HEK293 (cell line): ENCODE results near the gene ATF6B.
A peak's percentile ranks its signal among the peaks of the same experiment; 100 is the strongest.

ENCODE experiments used
- CTCF ChIA-PET: fragments of 350-600 bp; formaldehyde crosslinking; extraction: SDS; loops from one replicate; lab custom pipeline; 2021; ENCODE audit warnings: antibody characterized with exemption; lab: Yijun Ruan, JAX
- POLR2A ChIA-PET: fragments of 300-600 bp; formaldehyde crosslinking; extraction: SDS; loops from one replicate; lab custom pipeline; 2020; ENCODE audit warnings: antibody characterized with exemption, inconsistent platforms; lab: Yijun Ruan, JAX
- H3K27ac ChIP-seq: fragments of 200-500 bp; sonication (Bioruptor generic); 2 replicates; pipeline ENCODE4 v1.5.1; 2014; ENCODE audit warnings: low read depth, low read length, control low read depth, inconsistent platforms; ENCODE audit errors: extremely low read depth
- H3K36me3 ChIP-seq, 2 experiments: fragments of 200-500 bp in 1 of 2; sonication (Bioruptor generic) in 1 of 2; 1 replicate in 1 of 2; 2 replicates in 1 of 2; pipeline ENCODE4 v1.5.1; 2014 to 2017; ENCODE audit warnings: inconsistent platforms in 2 of 2, low read length in 2 of 2; ENCODE audit not compliant: control insufficient read depth in 2 of 2, insufficient read depth in 1 of 2
- H3K4me1 ChIP-seq: fragments of 200-500 bp; sonication (Bioruptor generic); 2 replicates; pipeline ENCODE4 v1.5.1; 2014; ENCODE audit warnings: mild to moderate bottlenecking, low read length, inconsistent platforms; ENCODE audit not compliant: control insufficient read depth, insufficient read depth
- H3K4me3 ChIP-seq: 2 replicates; pipeline ENCODE4 v1.5.1; 2011; ENCODE audit warnings: low read depth, mild to moderate bottlenecking, control low read depth, low read length, moderate library complexity
- H3K9me3 ChIP-seq: fragments of 200-500 bp; sonication (Bioruptor generic); 2 replicates; pipeline ENCODE4 v1.5.1; 2014; ENCODE audit warnings: low read depth, low read length, inconsistent platforms; ENCODE audit not compliant: control insufficient read depth, insufficient read depth
- EGR2 ChIP-seq: fragments of 450-650 bp; formaldehyde crosslinking; IDR thresholded peaks from 2 replicates; pipeline ENCODE4 v1.5.1; 2016; ENCODE audit warnings: low read depth, missing biosample characterization, missing genetic modification characterization
- GLIS1 ChIP-seq: fragments of 450-650 bp; formaldehyde crosslinking; IDR thresholded peaks from 2 replicates; pipeline ENCODE4 v1.5.1; 2016; ENCODE audit warnings: missing biosample characterization, missing genetic modification characterization
- GLIS2 ChIP-seq: fragments of 450-650 bp; formaldehyde crosslinking; IDR thresholded peaks from 2 replicates; pipeline ENCODE4 v1.5.1; 2016; ENCODE audit warnings: missing biosample characterization, missing genetic modification characterization
- HOXA7 ChIP-seq: sonication (generic); formaldehyde crosslinking; IDR thresholded peaks from 2 replicates; pipeline ENCODE4 v1.8.1; 2022; ENCODE audit warnings: missing genetic modification reagents, borderline replicate concordance
- HOXD13 ChIP-seq: sonication (generic); formaldehyde crosslinking; IDR thresholded peaks from 2 replicates; pipeline ENCODE4 v1.8.0; 2022; ENCODE audit warnings: missing genetic modification reagents, borderline replicate concordance
- IKZF3 ChIP-seq: fragments of 450-650 bp; IDR thresholded peaks from 2 replicates; pipeline ENCODE4 v1.5.0; 2018; ENCODE audit warnings: missing biosample characterization, mild to moderate bottlenecking, missing genetic modification characterization, moderate library complexity
- PATZ1 ChIP-seq: fragments of 450-650 bp; formaldehyde crosslinking; IDR thresholded peaks from 2 replicates; pipeline ENCODE4 v1.5.1; 2016; ENCODE audit warnings: missing biosample characterization, missing genetic modification characterization
- PRDM10 ChIP-seq: fragments of 450-650 bp; formaldehyde crosslinking; IDR thresholded peaks from 2 replicates; pipeline ENCODE4 v1.5.1; 2016; ENCODE audit warnings: missing biosample characterization, missing genetic modification characterization
- RBAK ChIP-seq: fragments of 450-650 bp; formaldehyde crosslinking; IDR thresholded peaks from 2 replicates; pipeline ENCODE4 v1.5.1; 2016; ENCODE audit warnings: missing biosample characterization, missing genetic modification characterization
- WT1 ChIP-seq: fragments of 450-650 bp; formaldehyde crosslinking; IDR thresholded peaks from 2 replicates; pipeline ENCODE4 v1.5.1; 2016; ENCODE audit warnings: missing biosample characterization, missing genetic modification characterization
- ZBTB10 ChIP-seq: fragments of 450-650 bp; formaldehyde crosslinking; IDR thresholded peaks from 2 replicates; pipeline ENCODE4 v1.5.1; 2016; ENCODE audit warnings: missing biosample characterization, missing genetic modification characterization
- ZBTB21 ChIP-seq: fragments of 450-650 bp; formaldehyde crosslinking; IDR thresholded peaks from 2 replicates; pipeline ENCODE4 v1.5.1; 2017; ENCODE audit warnings: missing biosample characterization, missing genetic modification characterization
- ZFHX2 ChIP-seq: fragments of 450-650 bp; formaldehyde crosslinking; conservative IDR thresholded peaks from 2 replicates; pipeline ENCODE4 v1.5.1; 2016; ENCODE audit warnings: missing biosample characterization, missing genetic modification characterization
- ZNF324 ChIP-seq: fragments of 450-650 bp; formaldehyde crosslinking; IDR thresholded peaks from 2 replicates; pipeline ENCODE4 v1.5.1; 2016; ENCODE audit warnings: missing biosample characterization, missing genetic modification characterization
- ZNF335 ChIP-seq: fragments of 450-650 bp; formaldehyde crosslinking; conservative IDR thresholded peaks from 2 replicates; pipeline ENCODE4 v1.5.1; 2016; ENCODE audit warnings: missing biosample characterization, missing genetic modification characterization
- ZNF391 ChIP-seq: fragments of 450-650 bp; formaldehyde crosslinking; IDR thresholded peaks from 2 replicates; pipeline ENCODE4 v1.5.1; 2016; ENCODE audit warnings: low read depth, missing biosample characterization, missing genetic modification characterization, borderline replicate concordance
- ZNF558 ChIP-seq: fragments of 450-650 bp; formaldehyde crosslinking; IDR thresholded peaks from 2 replicates; pipeline ENCODE4 v1.5.1; 2016; ENCODE audit warnings: missing biosample characterization, missing genetic modification characterization
- ZNF571 ChIP-seq: fragments of 450-650 bp; formaldehyde crosslinking; IDR thresholded peaks from 2 replicates; pipeline ENCODE4 v1.5.0; 2017; ENCODE audit warnings: missing biosample characterization, missing genetic modification characterization
- TF ChIP-seq, protein P1 (sequence below): fragments of 450-650 bp; formaldehyde crosslinking; optimal IDR thresholded peaks from 2 replicates; pipeline ENCODE3; 2016; ENCODE audit warnings: missing biosample characterization, mild to moderate bottlenecking, missing genetic modification characterization
- TF ChIP-seq, protein P2 (sequence below): fragments of 450-650 bp; IDR thresholded peaks from 2 replicates; pipeline ENCODE4 v1.5.1; 2018; ENCODE audit warnings: missing biosample characterization, missing genetic modification characterization
- TF ChIP-seq, protein P3 (sequence below): fragments of 450-650 bp; formaldehyde crosslinking; IDR thresholded peaks from 2 replicates; pipeline ENCODE4 v1.5.1; 2017; ENCODE audit warnings: missing biosample characterization, missing genetic modification characterization

The ATF6B gene

DNA sequence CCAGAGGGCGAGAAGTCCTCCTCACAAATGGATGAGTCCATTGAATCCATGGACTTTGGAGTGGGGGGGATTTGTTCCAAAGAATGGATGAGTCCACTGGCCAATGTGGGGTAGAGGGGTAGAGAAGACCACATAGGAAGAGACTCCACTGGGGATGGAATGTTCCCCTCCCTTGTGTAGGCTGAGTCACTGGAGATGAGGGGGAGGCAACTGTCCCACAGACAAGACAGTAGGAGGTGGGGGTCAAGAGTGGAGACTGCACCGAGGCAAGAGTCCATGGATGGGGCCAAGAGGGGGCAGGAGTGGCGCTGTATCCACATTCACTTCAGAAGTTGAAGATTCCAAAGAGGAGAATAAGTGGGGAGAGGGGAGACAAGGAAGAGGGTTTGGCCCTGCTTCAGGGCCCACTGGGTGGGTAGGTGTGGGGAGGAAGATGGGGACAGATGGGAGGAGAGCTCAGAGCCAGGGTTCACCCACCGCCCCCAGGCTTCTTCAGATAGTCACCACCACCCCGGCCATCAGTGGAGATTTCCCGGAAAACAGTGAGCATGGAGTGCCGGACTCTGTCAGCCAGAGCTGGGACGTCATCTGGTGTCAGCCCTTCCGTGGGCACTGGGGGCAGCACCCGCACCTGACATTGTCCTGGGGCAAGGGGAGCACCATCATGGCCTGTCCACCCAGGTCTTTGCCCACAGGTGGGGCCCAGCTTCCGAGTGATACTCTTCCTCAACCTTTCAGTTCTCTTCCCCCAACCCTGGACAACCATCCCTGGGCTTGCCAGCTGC lies 41.0 kb upstream of the ATF6B start:
- Histone ChIP-seq H3K4me1 (no peaks in the 10 kb centered on the region), H3K9me3 (no peaks in the 10 kb centered on the region), H3K36me3 (peaks cover 15 to 69% of the 10 kb centered on the region in 2 experiments; a peak in 2 of 3 replicates)
- POLR2A ChIA-PET = interaction anchor here (0.7 to 2.0 kb wide), 6 partner anchors 8 to 41 kb away, joined by 3 to 9 read pairs (median 5); partner anchors contain the start of genes ATF6B and PBX2
- TF ChIP-seq EGR2 (tag by site-specific recombination) (peak; percentile 59; the same call in 1 of the 2 replicates), GLIS1 (peak; percentile 54), PATZ1 (peak; percentile 30; the same call in 1 of the 2 replicates), ZNF391 (tag by site-specific recombination) (no peak), ZBTB21 (tag by site-specific recombination) (no peak), WT1 (tag by site-specific recombination) (0 out of 2 replicates have a peak, but pooled peaks have one; percentile 40), HOXA7 (no peak), PRDM10 (tag by site-specific recombination) (peak; percentile 92), ZFHX2 (peak; percentile 64), IKZF3 (tag by site-specific recombination) (0 out of 2 replicates have a peak, but pooled peaks have one; percentile 26), ZNF324 (tag by site-specific recombination) (no peak), GLIS2 (tag by site-specific recombination) (peak; percentile 27; the same call in 1 of the 2 replicates)
- TF ChIP-seq, protein P1, sequence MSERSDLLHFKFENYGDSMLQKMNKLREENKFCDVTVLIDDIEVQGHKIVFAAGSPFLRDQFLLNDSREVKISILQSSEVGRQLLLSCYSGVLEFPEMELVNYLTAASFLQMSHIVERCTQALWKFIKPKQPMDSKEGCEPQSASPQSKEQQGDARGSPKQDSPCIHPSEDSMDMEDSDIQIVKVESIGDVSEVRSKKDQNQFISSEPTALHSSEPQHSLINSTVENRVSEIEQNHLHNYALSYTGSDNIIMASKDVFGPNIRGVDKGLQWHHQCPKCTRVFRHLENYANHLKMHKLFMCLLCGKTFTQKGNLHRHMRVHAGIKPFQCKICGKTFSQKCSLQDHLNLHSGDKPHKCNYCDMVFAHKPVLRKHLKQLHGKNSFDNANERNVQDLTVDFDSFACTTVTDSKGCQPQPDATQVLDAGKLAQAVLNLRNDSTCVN (tag by site-specific recombination) = no peak
- TF ChIP-seq, all 188 proteins: peak for 8
- Histone ChIP-seq H3K4me3 (no peak overlapping the region), H3K27ac (no peak overlapping the region)
- CTCF ChIA-PET = interaction anchor here (0.6 to 1.3 kb wide), 4 partner anchors 24 to 58 kb away, joined by 3 to 7 read pairs (median 3); partner anchors contain the start of gene GPSM3

DNA sequence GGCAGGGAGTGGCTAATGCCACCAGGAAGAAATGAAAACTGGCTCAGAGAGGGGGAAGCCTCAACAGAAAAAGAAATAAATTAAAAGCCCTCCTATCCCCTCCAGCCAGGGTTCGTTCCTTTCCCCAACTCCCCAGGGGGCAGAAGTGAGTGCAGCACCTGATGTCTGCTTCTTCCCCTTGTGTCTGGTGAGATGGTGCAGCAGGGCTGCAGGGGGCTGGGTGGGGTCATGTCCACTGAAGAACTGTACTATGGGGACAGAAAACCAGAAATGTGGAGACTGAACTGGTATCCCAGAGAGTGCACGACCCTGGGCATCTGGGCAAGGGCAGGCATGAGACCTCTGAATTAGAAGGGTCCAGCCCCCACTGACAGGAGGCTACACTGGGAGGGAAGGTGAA lies 40.3 kb upstream of the ATF6B start:
- ChIA-PET CTCF (interaction anchor here (0.6 to 1.9 kb wide), 4 partner anchors 8 to 57 kb away, joined by 3 to 19 read pairs (median 5); partner anchors contain the start of gene AGPAT1), POLR2A (interaction anchor here (0.5 to 2.0 kb wide), 6 partner anchors 11 to 40 kb away, joined by 3 to 9 read pairs (median 6); partner anchors contain the start of genes ATF6B and PBX2)
- no peak overlapping the region for H3K27ac ChIP-seq
- no peak overlapping the region for H3K4me3 ChIP-seq
- H3K4me1 ChIP-seq = no peaks in the 10 kb centered on the region
- no peaks in the 10 kb centered on the region for H3K9me3 ChIP-seq
- peaks cover 15 to 68% of the 10 kb centered on the region in 2 experiments; a peak in 2 of 3 replicates for H3K36me3 ChIP-seq
- TF ChIP-seq ZNF558 (tag by site-specific recombination) (no peak), ZNF335 (tag by site-specific recombination) (no peak), ZNF571 (tag by site-specific recombination) (no peak), HOXD13 (CRISPR knock-in tag) (no peak), RBAK (no peak), ZBTB10 (tag by site-specific recombination) (no peak)
- TF ChIP-seq, protein P2, sequence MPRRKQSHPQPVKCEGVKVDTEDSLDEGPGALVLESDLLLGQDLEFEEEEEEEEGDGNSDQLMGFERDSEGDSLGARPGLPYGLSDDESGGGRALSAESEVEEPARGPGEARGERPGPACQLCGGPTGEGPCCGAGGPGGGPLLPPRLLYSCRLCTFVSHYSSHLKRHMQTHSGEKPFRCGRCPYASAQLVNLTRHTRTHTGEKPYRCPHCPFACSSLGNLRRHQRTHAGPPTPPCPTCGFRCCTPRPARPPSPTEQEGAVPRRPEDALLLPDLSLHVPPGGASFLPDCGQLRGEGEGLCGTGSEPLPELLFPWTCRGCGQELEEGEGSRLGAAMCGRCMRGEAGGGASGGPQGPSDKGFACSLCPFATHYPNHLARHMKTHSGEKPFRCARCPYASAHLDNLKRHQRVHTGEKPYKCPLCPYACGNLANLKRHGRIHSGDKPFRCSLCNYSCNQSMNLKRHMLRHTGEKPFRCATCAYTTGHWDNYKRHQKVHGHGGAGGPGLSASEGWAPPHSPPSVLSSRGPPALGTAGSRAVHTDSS (tag by site-specific recombination) = no peak
- TF ChIP-seq, protein P3, sequence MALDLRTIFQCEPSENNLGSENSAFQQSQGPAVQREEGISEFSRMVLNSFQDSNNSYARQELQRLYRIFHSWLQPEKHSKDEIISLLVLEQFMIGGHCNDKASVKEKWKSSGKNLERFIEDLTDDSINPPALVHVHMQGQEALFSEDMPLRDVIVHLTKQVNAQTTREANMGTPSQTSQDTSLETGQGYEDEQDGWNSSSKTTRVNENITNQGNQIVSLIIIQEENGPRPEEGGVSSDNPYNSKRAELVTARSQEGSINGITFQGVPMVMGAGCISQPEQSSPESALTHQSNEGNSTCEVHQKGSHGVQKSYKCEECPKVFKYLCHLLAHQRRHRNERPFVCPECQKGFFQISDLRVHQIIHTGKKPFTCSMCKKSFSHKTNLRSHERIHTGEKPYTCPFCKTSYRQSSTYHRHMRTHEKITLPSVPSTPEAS (tag by site-specific recombination) = no peak
